Transverse colon (tissue), 4 donors: ENCODE measurements around the gene OLFML2B. TPM values are rescaled to one million over a fixed set of nuclear protein-coding genes. Genes with fewer than 3 reads are reported as not detected.
A peak's percentile ranks its signal among the peaks of the same experiment; 100 is the strongest.

Source experiments
- DNase-seq: peaks from one replicate; pipeline ENCODE4 v3.0.0-alpha.2; 2019
- H3K27ac ChIP-seq, 4 donors: fragments of 200-600 bp; sonication (generic); 2 replicates each; pipeline ENCODE4 v1.5.1; 2016 to 2018; ENCODE audit warnings: inconsistent platforms in 4 of 4
- H3K27me3 ChIP-seq: fragments of 200-600 bp; sonication (generic); 2 replicates; pipeline ENCODE4 v1.5.1; 2017; ENCODE audit warnings: inconsistent platforms
- H3K36me3 ChIP-seq, 4 donors: fragments of 200-600 bp; sonication (generic); 2 replicates each; pipeline ENCODE4 v1.5.1; 2017 to 2019; ENCODE audit warnings: inconsistent platforms in 4 of 4
- H3K4me1 ChIP-seq, 4 donors: fragments of 200-600 bp; sonication (generic); 2 replicates each; pipeline ENCODE4 v1.5.1; 2017 to 2020; ENCODE audit warnings: inconsistent platforms in 4 of 4
- H3K4me3 ChIP-seq, 4 donors: fragments of 200-600 bp; sonication (generic); 1 replicate in 1 of 4; 2 replicates in 3 of 4; pipeline versions ENCODE4 v1.5.1 to v1.6.1; 2017 to 2019; ENCODE audit warnings: inconsistent platforms in 4 of 4
- H3K9me3 ChIP-seq, 2 donors: fragments of 200-600 bp; sonication (generic); 2 replicates each; pipeline ENCODE4 v1.5.1; 2017 to 2019; ENCODE audit warnings: inconsistent platforms in 2 of 2
- CTCF ChIP-seq, 5 experiments: fragments of 200-600 bp in 3 of 5; fragments of 450-650 bp in 2 of 5; sonication (generic) in 3 of 5; IDR thresholded peaks; 1 replicate in 2 of 5; 2 replicates in 3 of 5; pipeline ENCODE4 v1.5.1; 2016 to 2017; ENCODE audit warnings: antibody characterized with exemption in 5 of 5, inconsistent platforms in 3 of 5, mild to moderate bottlenecking in 2 of 5, moderate library complexity in 1 of 5
- EP300 ChIP-seq: sonication (generic); formaldehyde crosslinking; IDR thresholded peaks from one replicate; pipeline ENCODE4 v1.6.1; 2017; ENCODE audit warnings: antibody characterized with exemption, low read depth
- POLR2A ChIP-seq: fragments of 450-650 bp; IDR thresholded peaks from one replicate; pipeline ENCODE4 v1.6.1; 2016; ENCODE audit warnings: antibody characterized with exemption, mild to moderate bottlenecking, moderate library complexity
- POLR2AphosphoS5 ChIP-seq, 3 donors: sonication (generic); formaldehyde crosslinking; IDR thresholded peaks; one replicate each; pipeline ENCODE4 v1.6.1; 2016; ENCODE audit warnings: antibody characterized with exemption in 3 of 3
- WGBS, 2 donors: methylation state at CpG; one replicate each; pipeline ENCODE4 v1.1.5; 2018; ENCODE audit warnings: low coverage in 1 of 2; 5-methylcytosine and 5-hydroxymethylcytosine counted together
- in situ Hi-C, 4 donors: fragments of 200-750 bp; cut with MboI; loops; one replicate each; pipeline versions ENCODE4 v1.15.0 to v1.15.1; 2017; ENCODE audit warnings: low sequenced_read_pairs in 3 of 4, low pct_ligation_motif_present in 1 of 4, low pct_unique_long_range_greater_than_20kb in 1 of 4
- intact Hi-C: fragments of 100-400 bp; cut with DNase I; formaldehyde crosslinking; loops from one replicate; pipeline ENCODE4 v1.15.1; 2023; ENCODE audit warnings: low total_unique reads
- total RNA-seq, 4 donors: library from RNA; depleted of rRNA; stranded (reverse); fragments of >200 nt; gene quantifications; one replicate each; pipeline ENCODE4 v1.1.0, GENCODE V29; 2016

OLFML2B gene
- total RNA-seq, 4 donors from 2014 or later, result 1.6 to 5.2 (median 3.7) TPM

- TF ChIP-seq EP300, result no peak
- no peak for TF ChIP-seq CTCF (IDR thresholded peaks at IDR 0.05)
- no peak for TF ChIP-seq POLR2A
- TF ChIP-seq POLR2AphosphoS5 (IDR thresholded peaks at IDR 0.05), result no peak
- H3K36me3 ChIP-seq, result no peaks in the 10 kb centered on the region
- 63 to 75% methylated on average over 2 of the region's 2 CpGs for WGBS, 2 donors
These were observed 9.5 kb downstream of the OLFML2B start for GRCh38 chr1:162014202-162014601.

GRCh38 chr1:162013289-162013688 lies 10.4 kb downstream of the OLFML2B start:
- H3K9me3 ChIP-seq, result no peaks in the 10 kb centered on the region
- H3K4me3 ChIP-seq, result no peak overlapping the region
- no peaks in the 10 kb centered on the region for H3K36me3 ChIP-seq
- in situ Hi-C loops (no loop called here), intact Hi-C loops (loop anchor here (10.0 kb wide), 1 partner anchor 668 kb away; no protein-coding TSS in a partner anchor)
- DNase-seq, result no peak
- no peaks in the 10 kb centered on the region for H3K4me1 ChIP-seq
- TF ChIP-seq CTCF (IDR thresholded peaks at IDR 0.05) (no peak), POLR2A (no peak), POLR2AphosphoS5 (IDR thresholded peaks at IDR 0.05) (no peak), EP300 (no peak)
- peaks cover 6% of the 10 kb centered on the region for H3K27me3 ChIP-seq
- no peak overlapping the region for H3K27ac ChIP-seq

More at GRCh38 chr1:162014202-162014601, 9.5 kb downstream of the OLFML2B start:
- H3K9me3 ChIP-seq, result no peaks in the 10 kb centered on the region
- H3K4me3 ChIP-seq, result no peak overlapping the region
- in situ Hi-C loops (no loop called here), intact Hi-C loops (loop anchor here (10.0 kb wide), 1 partner anchor 669 kb away; no protein-coding TSS in a partner anchor)
- H3K4me1 ChIP-seq, result no peaks in the 10 kb centered on the region
- no peak overlapping the region for H3K27ac ChIP-seq
- DNase-seq, result no peak
- H3K27me3 ChIP-seq, result peaks cover 6% of the 10 kb centered on the region

- Histone ChIP-seq H3K27me3 (no peaks in the 10 kb centered on the region), H3K4me3 (no peak overlapping the region), H3K9me3 (no peaks in the 10 kb centered on the region), H3K4me1 (no peaks in the 10 kb centered on the region), H3K27ac (peak overlapping the region in 1 of 4 donors; percentile 5), H3K36me3 (no peaks in the 10 kb centered on the region)
- WGBS, 2 donors, result 70% methylated on average over 8 of the region's 9 CpGs; no CpG with 5 or more reads in 1 of the 2 donors
- no peak for DNase-seq
- in situ Hi-C loops (no loop called here), intact Hi-C loops (loop anchor here (10.0 kb wide), 1 partner anchor 667 kb away; no protein-coding TSS in a partner anchor)
- TF ChIP-seq POLR2A (no peak), POLR2AphosphoS5 (IDR thresholded peaks at IDR 0.05) (peak; percentile 69 to 80 (median 79))
These were observed 12.2 kb downstream of the OLFML2B start for GRCh38 chr1:162011337-162012012.

GRCh38 chr1:162010175-162010506 lies 13.5 kb downstream of the OLFML2B start:
- in situ Hi-C loops, result no loop called here
- H3K4me1 ChIP-seq, result no peaks in the 10 kb centered on the region
- intact Hi-C loops, result loop anchor here (10.0 kb wide), 1 partner anchor 665 kb away; no protein-coding TSS in a partner anchor
- H3K36me3 ChIP-seq, result no peaks in the 10 kb centered on the region
- TF ChIP-seq POLR2A (no peak), POLR2AphosphoS5 (IDR thresholded peaks at IDR 0.05) (no peak), EP300 (no peak), CTCF (IDR thresholded peaks at IDR 0.05) (no peak)
- H3K9me3 ChIP-seq, result no peaks in the 10 kb centered on the region
- H3K27ac ChIP-seq, result no peak overlapping the region
- no peak for DNase-seq
- no peak overlapping the region for H3K4me3 ChIP-seq
- no peaks in the 10 kb centered on the region for H3K27me3 ChIP-seq
- 88% methylated on average over 3 of the region's 3 CpGs; no CpG with 5 or more reads in 1 of the 2 donors for WGBS, 2 donors
